Calu3 (cell line): Measurements from ENCODE around the gene MAN1A2. TPM values are rescaled to one million over a fixed set of nuclear protein-coding genes. Genes with fewer than 3 reads are reported as not detected.
"Not testable (repeated sequence)": the region's sequence is repeated elsewhere in the genome, so short reads cannot be mapped to it uniquely, and the experiment has no call there.

ENCODE experiments used
- BruUV-seq: library from RNA; stranded (reverse); fragments of 400-500 nt; replicated peaks from 2 replicates; lab custom pipeline; 2021; lab: Mats Ljungman, UMichigan
- CTCF ChIA-PET: fragments of 300-600 bp; sonication (Branson Sonifier 250); formaldehyde crosslinking; loops from one replicate; lab custom pipeline; 2022; ENCODE audit warnings: antibody characterized with exemption; lab: Charles Lee
- DNase-seq: peaks from one replicate; pipeline ENCODE4 v3.0.0; 2022
- H3K27ac Mint-ChIP-seq: one replicate; pipeline ENCODE4 v1.8.0; 2022; ENCODE audit warnings: mixed read lengths; ENCODE audit not compliant: unreplicated experiment
- H3K27me3 Mint-ChIP-seq: one replicate; pipeline ENCODE4 v1.8.0; 2022; ENCODE audit warnings: mixed read lengths; ENCODE audit not compliant: unreplicated experiment
- H3K36me3 Mint-ChIP-seq: one replicate; pipeline ENCODE4 v1.8.0; 2022; ENCODE audit warnings: mild to moderate bottlenecking, moderate library complexity, mixed read lengths; ENCODE audit not compliant: insufficient read depth, unreplicated experiment
- H3K4me1 Mint-ChIP-seq: one replicate; pipeline ENCODE4 v1.8.0; 2022; ENCODE audit warnings: mild to moderate bottlenecking, low read depth, mixed read lengths; ENCODE audit not compliant: unreplicated experiment
- H3K4me3 Mint-ChIP-seq: one replicate; pipeline ENCODE4 v1.8.0; 2022; ENCODE audit warnings: mild to moderate bottlenecking, low read depth, moderate library complexity, mixed read lengths; ENCODE audit not compliant: unreplicated experiment
- H3K9me3 Mint-ChIP-seq: one replicate; pipeline ENCODE4 v1.8.0; 2022; ENCODE audit warnings: low read depth, mixed read lengths; ENCODE audit not compliant: unreplicated experiment
- intact Hi-C: fragments of 100-400 bp; cut with micrococcal nuclease; formaldehyde crosslinking; loops from one replicate; pipeline ENCODE4 v1.10.0; 2022; ENCODE audit not compliant: unreplicated experiment
- total RNA-seq: library from RNA; stranded (reverse); gene quantifications from 2 replicates; pipeline ENCODE4 v1.2.3, GENCODE V29; 2022
- TF ChIP-seq, protein P1 (sequence below): fragments of 200-600 bp; IDR thresholded peaks from one replicate; pipeline ENCODE4 v1.8.0; 2022; ENCODE audit warnings: antibody characterized with exemption; ENCODE audit not compliant: unreplicated experiment

MAN1A2 gene
- total RNA-seq, 1 experiment from 2014 or later = 28.2 TPM

DNA sequence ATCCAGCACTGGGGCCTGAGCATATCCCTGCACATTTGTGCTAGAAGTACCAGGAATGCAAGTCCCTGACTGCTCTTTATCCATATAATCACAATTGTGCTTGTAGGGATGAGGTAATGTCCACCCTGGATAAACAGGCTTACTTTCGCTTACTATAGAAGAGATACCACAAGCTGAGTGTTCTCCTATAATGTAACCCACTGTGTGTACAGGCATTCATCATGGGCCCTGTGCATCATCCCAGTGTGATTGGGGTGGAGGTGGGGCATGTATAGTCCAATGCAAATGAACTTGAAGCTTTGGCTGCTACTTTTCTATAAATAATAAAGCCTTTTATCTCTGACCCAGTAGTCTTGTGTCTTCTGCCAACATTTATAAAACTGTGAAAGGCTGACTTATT lies 69.3 kb downstream of the MAN1A2 start:
- TF ChIP-seq, protein P1, sequence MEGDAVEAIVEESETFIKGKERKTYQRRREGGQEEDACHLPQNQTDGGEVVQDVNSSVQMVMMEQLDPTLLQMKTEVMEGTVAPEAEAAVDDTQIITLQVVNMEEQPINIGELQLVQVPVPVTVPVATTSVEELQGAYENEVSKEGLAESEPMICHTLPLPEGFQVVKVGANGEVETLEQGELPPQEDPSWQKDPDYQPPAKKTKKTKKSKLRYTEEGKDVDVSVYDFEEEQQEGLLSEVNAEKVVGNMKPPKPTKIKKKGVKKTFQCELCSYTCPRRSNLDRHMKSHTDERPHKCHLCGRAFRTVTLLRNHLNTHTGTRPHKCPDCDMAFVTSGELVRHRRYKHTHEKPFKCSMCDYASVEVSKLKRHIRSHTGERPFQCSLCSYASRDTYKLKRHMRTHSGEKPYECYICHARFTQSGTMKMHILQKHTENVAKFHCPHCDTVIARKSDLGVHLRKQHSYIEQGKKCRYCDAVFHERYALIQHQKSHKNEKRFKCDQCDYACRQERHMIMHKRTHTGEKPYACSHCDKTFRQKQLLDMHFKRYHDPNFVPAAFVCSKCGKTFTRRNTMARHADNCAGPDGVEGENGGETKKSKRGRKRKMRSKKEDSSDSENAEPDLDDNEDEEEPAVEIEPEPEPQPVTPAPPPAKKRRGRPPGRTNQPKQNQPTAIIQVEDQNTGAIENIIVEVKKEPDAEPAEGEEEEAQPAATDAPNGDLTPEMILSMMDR = no peak
- no peak for DNase-seq
- H3K4me3 Mint-ChIP-seq = no peak overlapping the region
- intact Hi-C loops = no loop called here
- H3K4me1 Mint-ChIP-seq = no peaks in the 10 kb centered on the region
- CTCF ChIA-PET = no interaction called here
- H3K9me3 Mint-ChIP-seq = no peaks in the 10 kb centered on the region
- no peaks in the 10 kb centered on the region for H3K27me3 Mint-ChIP-seq
- no peak overlapping the region for H3K27ac Mint-ChIP-seq
- BruUV-seq = no TSS peak
- H3K36me3 Mint-ChIP-seq = no peaks in the 10 kb centered on the region

DNA sequence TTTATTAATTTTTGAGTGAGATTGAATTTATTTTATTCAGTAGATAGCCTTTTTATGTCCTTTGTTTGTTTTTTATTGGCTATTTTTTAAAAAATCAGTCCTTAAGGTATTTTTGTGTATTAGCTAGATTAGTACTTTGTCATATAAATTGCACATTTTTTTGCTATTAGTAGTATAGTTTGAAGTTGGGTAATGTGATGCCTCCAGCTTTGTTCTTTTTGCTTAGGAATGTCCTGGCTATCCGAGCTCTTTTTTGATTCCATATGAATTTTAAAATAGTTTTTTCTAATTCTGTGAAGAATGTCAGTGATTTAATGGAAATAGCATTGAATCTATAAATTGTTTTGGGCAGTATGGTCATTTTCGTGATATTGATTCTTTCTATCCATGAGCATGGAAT lies 80.4 kb downstream of the MAN1A2 start:
- Mint-ChIP-seq H3K4me1 (no peaks in the 10 kb centered on the region), H3K27me3 (no peaks in the 10 kb centered on the region), H3K9me3 (peaks cover 9% of the 10 kb centered on the region), H3K36me3 (no peaks in the 10 kb centered on the region), H3K27ac (no peak overlapping the region), H3K4me3 (no peak overlapping the region)
- BruUV-seq = no TSS peak
- TF ChIP-seq, protein P1 = no peak
- CTCF ChIA-PET = no interaction called here
- no peak for DNase-seq
- intact Hi-C loops = no loop called here

DNA sequence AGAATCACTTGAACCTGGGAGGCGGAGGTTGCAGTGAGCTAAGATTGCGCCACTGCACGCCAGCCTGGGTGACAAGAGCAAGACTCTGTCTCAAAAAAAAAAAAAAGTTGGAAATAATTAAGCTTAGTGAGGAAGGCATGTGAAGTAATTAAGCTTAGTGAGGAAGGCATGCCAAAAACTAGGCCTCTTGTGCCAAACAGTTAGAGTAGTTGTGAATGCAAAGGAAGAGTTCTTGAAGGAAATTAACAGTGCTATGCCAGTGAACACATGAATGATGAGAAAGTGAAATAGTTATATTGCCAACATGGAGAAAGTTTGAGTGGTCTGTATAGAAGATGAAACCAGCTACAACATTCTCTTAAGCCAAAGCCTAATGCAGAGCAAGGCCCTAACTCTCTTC lies 85.0 kb downstream of the MAN1A2 start:
- Mint-ChIP-seq H3K27me3 (no peaks in the 10 kb centered on the region), H3K36me3 (no peaks in the 10 kb centered on the region)

DNA sequence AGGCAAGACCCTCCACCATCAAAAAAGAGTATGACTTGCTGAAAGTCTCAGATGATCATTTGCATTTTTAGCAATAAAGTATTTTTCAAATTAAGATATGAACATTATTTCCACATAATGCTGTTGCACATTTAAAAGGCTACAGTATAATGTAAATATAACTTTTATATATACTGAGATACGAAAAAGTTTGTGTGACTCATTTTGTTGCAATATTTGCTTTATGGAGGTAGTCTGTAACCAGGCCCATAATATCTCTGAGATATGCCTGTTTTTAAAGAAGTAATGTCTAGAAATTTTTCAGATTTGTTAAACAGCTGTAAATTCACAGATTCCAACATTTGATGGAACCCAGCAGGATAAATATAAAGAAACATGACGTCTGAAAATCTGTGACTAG lies 86.7 kb downstream of the MAN1A2 start:
- intact Hi-C loops = no loop called here
- H3K27ac Mint-ChIP-seq = no peak overlapping the region
- BruUV-seq = no TSS peak
- TF ChIP-seq, protein P1 = no peak
- no peaks in the 10 kb centered on the region for H3K36me3 Mint-ChIP-seq
- H3K27me3 Mint-ChIP-seq = no peaks in the 10 kb centered on the region
- CTCF ChIA-PET = no interaction called here
- H3K4me1 Mint-ChIP-seq = no peaks in the 10 kb centered on the region
- no peak for DNase-seq
- no peak overlapping the region for H3K4me3 Mint-ChIP-seq
- H3K9me3 Mint-ChIP-seq = peaks cover 6% of the 10 kb centered on the region

More for the DNA sequence above, 85.0 kb downstream of the MAN1A2 start:
- Mint-ChIP-seq H3K4me3 (no peak overlapping the region), H3K4me1 (no peaks in the 10 kb centered on the region), H3K9me3 (peaks cover 6% of the 10 kb centered on the region), H3K27ac (no peak overlapping the region)
- intact Hi-C loops = no loop called here
- TF ChIP-seq, protein P1 = no peak
- CTCF ChIA-PET = no interaction called here
- no TSS peak for BruUV-seq
- no peak for DNase-seq

DNA sequence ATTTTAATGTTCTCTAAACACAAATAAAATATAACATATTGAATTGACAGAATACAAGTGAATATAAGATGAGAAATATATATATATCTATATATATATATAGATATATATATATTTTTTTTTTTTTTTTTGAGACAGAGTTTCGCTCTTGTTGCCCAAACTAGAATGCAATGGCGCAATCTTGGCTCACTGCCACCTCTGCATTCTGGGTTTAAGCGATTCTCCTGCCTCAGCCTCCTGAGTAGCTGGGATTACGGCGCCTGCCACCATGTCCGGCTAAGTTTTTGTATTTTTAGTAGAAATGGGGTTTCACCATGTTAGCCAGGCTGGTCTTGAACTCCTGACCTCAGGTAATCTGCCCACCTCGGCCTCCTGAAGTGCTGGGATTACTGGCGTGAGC lies 91.2 kb downstream of the MAN1A2 start:
- H3K36me3 Mint-ChIP-seq, intact Hi-C loops, H3K4me3 Mint-ChIP-seq, BruUV-seq, H3K27me3 Mint-ChIP-seq, H3K4me1 Mint-ChIP-seq, H3K9me3 Mint-ChIP-seq, H3K27ac Mint-ChIP-seq, CTCF ChIA-PET, DNase-seq: not testable (repeated sequence)
